Epithelial cell of esophagus (primary cell): ENCODE results near the gene RNASEL.
A peak's percentile ranks its signal among the peaks of the same experiment; 100 is the strongest.
"Not testable (repeated sequence)": the region's sequence is repeated elsewhere in the genome, so short reads cannot be mapped to it uniquely, and the experiment has no call there.

ENCODE experiments used
- DNase-seq: peaks from one replicate; pipeline ENCODE4 v3.0.0; 2010; ENCODE audit warnings: low read depth
- H3K4me3 ChIP-seq: 2 replicates; pipeline ENCODE4 v1.5.1; 2011; ENCODE audit warnings: mild to moderate bottlenecking, low read length, control low read depth
- TF ChIP-seq, protein P1 (sequence below): IDR thresholded peaks from 2 replicates; pipeline ENCODE4 v1.5.1; 2011; ENCODE audit warnings: low read depth, mild to moderate bottlenecking, low read length, control low read depth, inconsistent platforms; ENCODE audit not compliant: insufficient read depth; ENCODE audit errors: missing control alignments

Gene RNASEL

DNA sequence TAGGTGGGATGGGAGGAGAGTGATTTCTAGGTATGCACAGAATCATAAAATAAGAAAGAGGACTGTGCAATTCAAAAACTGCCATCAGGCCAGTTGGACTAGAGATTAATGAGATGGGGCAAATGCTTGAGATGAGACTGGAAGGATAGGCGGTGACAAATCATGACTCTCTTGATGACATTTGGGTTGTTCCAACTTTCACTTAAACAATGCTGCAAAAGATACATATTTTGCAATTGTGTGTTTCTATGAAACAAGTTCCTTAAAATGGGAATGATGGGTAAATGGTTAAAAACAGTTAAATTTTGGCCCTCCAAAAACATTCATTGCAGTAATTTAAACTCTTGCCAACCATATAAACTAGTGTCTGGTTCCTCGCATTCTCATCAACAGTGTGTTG, 55.2 kb downstream of the RNASEL start:
- DNase-seq = no peak

DNA sequence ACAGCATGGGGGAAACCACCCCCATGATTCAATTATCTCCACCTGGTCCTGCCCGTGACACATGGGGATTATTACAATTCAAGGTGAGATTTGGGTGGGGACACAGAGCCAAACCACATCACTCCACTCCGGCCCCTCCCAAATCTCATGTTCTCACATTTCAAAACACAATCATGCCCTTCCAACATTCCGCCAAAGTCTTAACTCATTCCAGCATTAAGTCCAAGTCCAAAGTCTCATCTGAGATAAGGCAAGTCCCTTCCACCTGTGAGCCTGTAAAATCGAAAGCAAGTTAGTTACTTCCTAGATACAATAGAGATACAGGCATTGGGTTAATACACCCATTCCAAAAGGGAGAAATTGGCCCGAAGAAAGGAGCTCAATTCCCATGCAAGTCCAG, 60.9 kb downstream of the RNASEL start:
- DNase-seq, H3K4me3 ChIP-seq: not testable (repeated sequence)

More for the DNA sequence above, 55.2 kb downstream of the RNASEL start:
- H3K4me3 ChIP-seq = no peak overlapping the region
- TF ChIP-seq, protein P1, sequence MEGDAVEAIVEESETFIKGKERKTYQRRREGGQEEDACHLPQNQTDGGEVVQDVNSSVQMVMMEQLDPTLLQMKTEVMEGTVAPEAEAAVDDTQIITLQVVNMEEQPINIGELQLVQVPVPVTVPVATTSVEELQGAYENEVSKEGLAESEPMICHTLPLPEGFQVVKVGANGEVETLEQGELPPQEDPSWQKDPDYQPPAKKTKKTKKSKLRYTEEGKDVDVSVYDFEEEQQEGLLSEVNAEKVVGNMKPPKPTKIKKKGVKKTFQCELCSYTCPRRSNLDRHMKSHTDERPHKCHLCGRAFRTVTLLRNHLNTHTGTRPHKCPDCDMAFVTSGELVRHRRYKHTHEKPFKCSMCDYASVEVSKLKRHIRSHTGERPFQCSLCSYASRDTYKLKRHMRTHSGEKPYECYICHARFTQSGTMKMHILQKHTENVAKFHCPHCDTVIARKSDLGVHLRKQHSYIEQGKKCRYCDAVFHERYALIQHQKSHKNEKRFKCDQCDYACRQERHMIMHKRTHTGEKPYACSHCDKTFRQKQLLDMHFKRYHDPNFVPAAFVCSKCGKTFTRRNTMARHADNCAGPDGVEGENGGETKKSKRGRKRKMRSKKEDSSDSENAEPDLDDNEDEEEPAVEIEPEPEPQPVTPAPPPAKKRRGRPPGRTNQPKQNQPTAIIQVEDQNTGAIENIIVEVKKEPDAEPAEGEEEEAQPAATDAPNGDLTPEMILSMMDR = no peak

DNA sequence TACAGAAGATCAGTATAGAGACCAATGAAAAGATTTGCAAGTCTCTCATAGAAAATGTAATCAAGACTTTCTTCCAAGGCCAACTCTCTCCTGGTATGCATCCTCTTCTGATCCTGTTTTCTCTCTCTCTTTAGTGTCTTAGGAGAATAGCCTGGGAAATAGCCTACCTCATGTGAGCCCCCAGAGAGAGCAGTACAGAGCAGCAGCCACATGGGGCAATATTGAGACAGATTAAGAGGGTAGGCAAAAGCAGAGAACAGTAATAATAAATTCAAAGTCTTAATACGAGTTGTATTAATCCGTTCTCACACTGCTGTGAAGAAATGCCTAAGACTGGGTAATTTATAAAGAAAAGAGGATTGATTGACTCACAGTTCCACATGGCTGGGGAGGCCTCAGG, 61.4 kb downstream of the RNASEL start:
- TF ChIP-seq, protein P1 = peak; percentile 15
- peak; percentile 7 for DNase-seq
- H3K4me3 ChIP-seq = no peak overlapping the region

DNA sequence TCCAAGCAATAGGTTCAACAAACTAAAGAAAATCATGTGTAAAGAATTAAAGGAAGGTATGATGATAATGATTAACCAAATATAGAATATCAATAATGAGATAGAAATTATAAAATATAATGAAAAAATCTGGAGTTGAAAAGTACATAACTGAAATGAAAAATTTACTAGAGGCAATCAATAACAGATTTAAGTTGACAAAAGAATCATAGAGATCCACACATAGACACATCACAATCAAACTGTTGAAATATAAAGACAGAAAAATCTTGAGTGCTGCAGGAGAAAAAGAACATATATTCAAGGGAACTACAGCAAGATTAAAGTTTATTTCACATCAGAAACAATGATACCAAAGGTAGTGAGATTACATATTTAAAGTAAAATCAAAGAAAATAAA, 63.7 kb downstream of the RNASEL start:
- no peak overlapping the region for H3K4me3 ChIP-seq
- TF ChIP-seq, protein P1 = no peak
- DNase-seq = no peak
